ENCODE measurements around the gene ACO1.
A peak's percentile ranks its signal among the peaks of the same experiment; 100 is the strongest.

Gene ACO1

GRCh38 chr9:32389365-32389764 lies 4.9 kb downstream of the ACO1 start:
- no peak for TF ChIP-seq CTCF (IDR thresholded peaks at IDR 0.05; ENCODE audit: control insufficient read depth, insufficient read depth, low read depth, low read length, missing control alignments)
- DNase-seq (ENCODE audit: low read depth), result no peak
- H3K4me3 ChIP-seq (ENCODE audit: control insufficient read depth, low read depth, low read length), result no peak overlapping the region

- DNase-seq (ENCODE audit: low read depth), result no peak
- H3K4me3 ChIP-seq (ENCODE audit: control insufficient read depth, low read depth, low read length), result no peak overlapping the region
- no peak for TF ChIP-seq CTCF (IDR thresholded peaks at IDR 0.05; ENCODE audit: control insufficient read depth, insufficient read depth, low read depth, low read length, missing control alignments)
Observed at GRCh38 chr9:32393911-32394310, 9.5 kb downstream of the ACO1 start.

- DNase-seq (ENCODE audit: low read depth), result no peak
- H3K4me3 ChIP-seq (ENCODE audit: control insufficient read depth, low read depth, low read length), result no peak overlapping the region
- TF ChIP-seq CTCF (IDR thresholded peaks at IDR 0.05; ENCODE audit: control insufficient read depth, insufficient read depth, low read depth, low read length, missing control alignments), result no peak
Observed at GRCh38 chr9:32394381-32395049, 10.1 kb downstream of the ACO1 start.

- peak; percentile 83 for DNase-seq (ENCODE audit: low read depth)
- H3K4me3 ChIP-seq (ENCODE audit: control insufficient read depth, low read depth, low read length), result no peak overlapping the region
- peak; percentile 51 for TF ChIP-seq CTCF (IDR thresholded peaks at IDR 0.05; ENCODE audit: control insufficient read depth, insufficient read depth, low read depth, low read length, missing control alignments)
Observed at GRCh38 chr9:32395510-32396216, 11.2 kb downstream of the ACO1 start.

- no peak for TF ChIP-seq CTCF (IDR thresholded peaks at IDR 0.05; ENCODE audit: control insufficient read depth, insufficient read depth, low read depth, low read length, missing control alignments)
- no peak for DNase-seq (ENCODE audit: low read depth)
- H3K4me3 ChIP-seq (ENCODE audit: control insufficient read depth, low read depth, low read length), result no peak overlapping the region
Observed at GRCh38 chr9:32398207-32398606, 13.8 kb downstream of the ACO1 start.

- H3K4me3 ChIP-seq (ENCODE audit: control insufficient read depth, low read depth, low read length), result no peak overlapping the region
- DNase-seq (ENCODE audit: low read depth), result no peak
- TF ChIP-seq CTCF (IDR thresholded peaks at IDR 0.05; ENCODE audit: control insufficient read depth, insufficient read depth, low read depth, low read length, missing control alignments), result no peak
Observed at GRCh38 chr9:32399110-32399815, 14.8 kb downstream of the ACO1 start.
